ENCODE results near the gene TMCO6. TPM values are rescaled to one million over a fixed set of nuclear protein-coding genes. Genes with fewer than 3 reads are reported as not detected.
"Not testable (repeated sequence)": the region's sequence is repeated elsewhere in the genome, so short reads cannot be mapped to it uniquely, and the experiment has no call there.

Gene TMCO6
- polyA plus RNA-seq (ENCODE audit: insufficient read length) = 11.0 TPM

- peak; percentile 93 for DNase-seq
These were observed at the start of gene TMCO6 for GRCh38 chr5:140639148-140639981. TSS of gene TMCO6 (plus strand) at chr5:140639451. CDS start at chr5:140639528, 77 bp downstream.

GRCh38 chr5:140590861-140591260, 48.4 kb upstream of the TMCO6 start:
- no peak for DNase-seq

GRCh38 chr5:140591747-140592372, 47.4 kb upstream of the TMCO6 start:
- no peak for DNase-seq

- DNase-seq = not testable (repeated sequence)
These were observed 46.2 kb upstream of the TMCO6 start for GRCh38 chr5:140593070-140593469.

- no peak for DNase-seq
These were observed 45.1 kb upstream of the TMCO6 start for GRCh38 chr5:140594169-140594568.

- DNase-seq = peak; percentile 19
These were observed 43.5 kb upstream of the TMCO6 start for GRCh38 chr5:140595538-140596300.

- DNase-seq = no peak
These were observed 42.9 kb upstream of the TMCO6 start for GRCh38 chr5:140596321-140596741.

GRCh38 chr5:140598836-140599235, 40.4 kb upstream of the TMCO6 start:
- no peak for DNase-seq

- no peak for DNase-seq
These were observed 39.2 kb upstream of the TMCO6 start for GRCh38 chr5:140600096-140600495.

- no peak for DNase-seq
These were observed 37.1 kb upstream of the TMCO6 start for GRCh38 chr5:140602147-140602546.

- not testable (repeated sequence) for DNase-seq
These were observed 35.9 kb upstream of the TMCO6 start for GRCh38 chr5:140603446-140603698.

GRCh38 chr5:140603734-140604133, 35.5 kb upstream of the TMCO6 start:
- DNase-seq = no peak

GRCh38 chr5:140605879-140606278, 33.4 kb upstream of the TMCO6 start:
- no peak for DNase-seq

GRCh38 chr5:140607031-140607430, 32.2 kb upstream of the TMCO6 start:
- no peak for DNase-seq

- no peak for DNase-seq
These were observed 30.5 kb upstream of the TMCO6 start for GRCh38 chr5:140608722-140609121.

GRCh38 chr5:140609126-140609525, 30.1 kb upstream of the TMCO6 start:
- no peak for DNase-seq

GRCh38 chr5:140611020-140611521, 28.2 kb upstream of the TMCO6 start:
- DNase-seq = no peak

GRCh38 chr5:140622301-140622700, 16.9 kb upstream of the TMCO6 start:
- DNase-seq = no peak

- DNase-seq = not testable (repeated sequence)
These were observed 16.2 kb upstream of the TMCO6 start for GRCh38 chr5:140623061-140623460.

- DNase-seq = not testable (repeated sequence)
These were observed 14.4 kb upstream of the TMCO6 start for GRCh38 chr5:140624886-140625285.

GRCh38 chr5:140627972-140628371, 11.3 kb upstream of the TMCO6 start:
- no peak for DNase-seq

GRCh38 chr5:140628711-140629110, 10.5 kb upstream of the TMCO6 start:
- no peak for DNase-seq

Data from hindlimb muscle (tissue), 1 donor.